ENCODE measurements around the gene DPP8. TPM values are rescaled to one million over a fixed set of nuclear protein-coding genes. Genes with fewer than 3 reads are reported as not detected.

DPP8 gene
- total and polyA plus RNA-seq, 2 donors (not counting 3 experiments of a cell fraction or from before 2014, with no cell fraction given) = 12.1 to 35.3 TPM

DNA sequence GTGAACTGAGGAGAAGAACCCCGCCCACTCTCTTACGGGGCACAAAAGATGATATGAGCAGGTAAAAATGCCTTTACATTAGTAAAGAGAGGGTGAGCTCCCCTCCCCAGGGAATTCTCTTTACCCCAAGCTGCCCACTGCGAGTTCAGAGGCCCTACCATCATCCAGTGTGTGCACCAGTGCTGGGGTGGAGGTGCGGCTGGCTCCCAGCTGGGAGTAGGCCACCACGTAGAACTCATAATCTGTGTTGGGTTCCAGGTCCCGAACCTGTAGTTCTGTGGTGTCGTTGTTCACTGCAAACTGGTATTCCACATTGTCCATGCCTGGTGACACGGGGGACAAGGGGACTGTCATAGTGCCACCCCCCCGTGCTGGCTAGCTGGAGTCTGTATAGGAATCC is 122.6 kb downstream of the DPP8 start:
- CTCF ChIA-PET = interaction anchor here (1.0 kb wide), 1 partner anchor 10 kb away, joined by 5 read pairs; no protein-coding TSS in a partner anchor

More for the DNA sequence above, 122.6 kb downstream of the DPP8 start:
- Histone ChIP-seq H3K4me3 (replicated peaks in 1 of 3; ENCODE audit: insufficient read depth in 1 of 3, low read depth in 1 of 3, low read length in 3 of 3) (no peak overlapping the region), H3K9me1 (replicated peaks; ENCODE audit: control insufficient read depth, extremely low read depth, insufficient read depth, low read length) (no peaks in the 10 kb centered on the region), H2AFZ (ENCODE audit: low read depth, low read length) (no peak overlapping the region), H3K27me3 (ENCODE audit: control insufficient read depth in 2 of 2, insufficient read depth in 2 of 2, low read length in 2 of 2) (peaks cover 40% of the 10 kb centered on the region in 2 experiments), H3K27ac (ENCODE audit: insufficient read depth, low read depth, low read length) (no peak overlapping the region), H3K4me2 (ENCODE audit: insufficient read depth, low read length) (no peak overlapping the region), H3K4me1 (ENCODE audit: control insufficient read depth, extremely low read depth, insufficient read depth, low read length) (no peaks in the 10 kb centered on the region), H3K9ac (replicated peaks; ENCODE audit: extremely low read depth, insufficient read depth, low read length) (no peak overlapping the region), H3K79me2 (ENCODE audit: control insufficient read depth, insufficient read depth, low read length) (no peaks in the 10 kb centered on the region), H4K20me1 (replicated peaks; ENCODE audit: control insufficient read depth, extremely low read depth, insufficient read depth, low read length) (no peaks in the 10 kb centered on the region), H3K36me3 (ENCODE audit: control insufficient read depth in 2 of 2, extremely low read depth in 1 of 2, insufficient read depth in 2 of 2, low read length in 2 of 2) (no peaks in the 10 kb centered on the region), H3K9me3 (replicated peaks; ENCODE audit: control insufficient read depth, insufficient read depth, low read length) (no peaks in the 10 kb centered on the region)
- FAIRE-seq (no peak), DNase-seq (ENCODE audit: low read depth, low spot score) (no peak)
- dilution Hi-C loops (cut with MboI; ENCODE audit: extremely low pct_ligation_motif_present, low sequenced_read_pairs) = no loop called here
- intact Hi-C loops (cut with micrococcal nuclease) = no loop called here
- no peak for TF ChIP-seq JUN (IDR thresholded peaks at IDR 0.05; ENCODE audit: borderline replicate concordance, insufficient read depth, insufficient read length, low read depth)
- no peak for TF ChIP-seq POLR2A (IDR thresholded peaks at IDR 0.05; ENCODE audit: low read depth, low read length)
- no peak for TF ChIP-seq FOS (IDR thresholded peaks at IDR 0.05; ENCODE audit: borderline replicate concordance, insufficient read depth, low read length)
- no peak for TF ChIP-seq MAX (IDR thresholded peaks at IDR 0.05; ENCODE audit: insufficient read depth, insufficient read length)
- TF ChIP-seq MYC (IDR thresholded peaks at IDR 0.05; ENCODE audit: low read depth, low read length) = no peak
- no peak for TF ChIP-seq CTCF (IDR thresholded peaks at IDR 0.05; ENCODE audit: extremely low read depth in 1 of 2, insufficient read depth in 1 of 2, low read depth in 1 of 2, low read length in 2 of 2)
- TF ChIP-seq POLR2AphosphoS5 (IDR thresholded peaks at IDR 0.05; ENCODE audit: insufficient read depth, low read depth, low read length) = no peak
- TF ChIP-seq EZH2 (IDR thresholded peaks at IDR 0.05; ENCODE audit: borderline replicate concordance, low read depth, low read length, severe bottlenecking) = no peak
- TF ChIP-seq GATA2 (IDR thresholded peaks at IDR 0.05; ENCODE audit: insufficient read depth, insufficient read length, low read depth, low read length) = no peak
- POLR2A ChIA-PET = no interaction called here
- no TSS peak for BruUV-seq (replicated peaks)

Data from endothelial cell of umbilical vein (primary cell).